ENCODE data around the gene MTCL1.

MTCL1 gene

DNA sequence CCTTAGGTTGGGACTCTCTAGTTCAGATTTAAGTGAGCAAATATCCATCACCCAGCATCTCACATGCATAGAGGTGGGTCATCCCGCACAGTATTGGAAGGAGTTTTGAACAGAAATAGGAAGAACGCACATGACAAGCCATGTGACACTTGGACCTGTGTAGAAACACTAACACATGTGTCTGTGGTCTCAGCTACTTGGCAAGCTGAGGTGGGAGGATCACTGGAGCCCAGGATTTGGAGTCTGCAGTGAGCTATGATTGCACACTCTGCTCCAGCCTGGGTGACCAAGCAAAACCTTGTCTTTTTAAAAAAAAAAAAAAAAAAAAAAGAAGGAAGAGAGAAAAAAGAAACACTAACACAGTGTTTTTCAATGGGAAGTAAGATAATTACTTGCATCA is 5.4 kb upstream of the MTCL1 start:
- no peak for TF ChIP-seq POLR2AphosphoS5 (IDR thresholded peaks at IDR 0.05; ENCODE audit: low read depth, low read length)
- TF ChIP-seq SIN3A (IDR thresholded peaks at IDR 0.05; ENCODE audit: borderline replicate concordance, insufficient read depth, low read length), result no peak
- no peak for TF ChIP-seq FOXP2 (optimal IDR thresholded peaks at IDR 0.05; ENCODE audit: borderline replicate concordance, extremely low read depth, extremely low read length, insufficient read depth)
- TF ChIP-seq, protein P1, sequence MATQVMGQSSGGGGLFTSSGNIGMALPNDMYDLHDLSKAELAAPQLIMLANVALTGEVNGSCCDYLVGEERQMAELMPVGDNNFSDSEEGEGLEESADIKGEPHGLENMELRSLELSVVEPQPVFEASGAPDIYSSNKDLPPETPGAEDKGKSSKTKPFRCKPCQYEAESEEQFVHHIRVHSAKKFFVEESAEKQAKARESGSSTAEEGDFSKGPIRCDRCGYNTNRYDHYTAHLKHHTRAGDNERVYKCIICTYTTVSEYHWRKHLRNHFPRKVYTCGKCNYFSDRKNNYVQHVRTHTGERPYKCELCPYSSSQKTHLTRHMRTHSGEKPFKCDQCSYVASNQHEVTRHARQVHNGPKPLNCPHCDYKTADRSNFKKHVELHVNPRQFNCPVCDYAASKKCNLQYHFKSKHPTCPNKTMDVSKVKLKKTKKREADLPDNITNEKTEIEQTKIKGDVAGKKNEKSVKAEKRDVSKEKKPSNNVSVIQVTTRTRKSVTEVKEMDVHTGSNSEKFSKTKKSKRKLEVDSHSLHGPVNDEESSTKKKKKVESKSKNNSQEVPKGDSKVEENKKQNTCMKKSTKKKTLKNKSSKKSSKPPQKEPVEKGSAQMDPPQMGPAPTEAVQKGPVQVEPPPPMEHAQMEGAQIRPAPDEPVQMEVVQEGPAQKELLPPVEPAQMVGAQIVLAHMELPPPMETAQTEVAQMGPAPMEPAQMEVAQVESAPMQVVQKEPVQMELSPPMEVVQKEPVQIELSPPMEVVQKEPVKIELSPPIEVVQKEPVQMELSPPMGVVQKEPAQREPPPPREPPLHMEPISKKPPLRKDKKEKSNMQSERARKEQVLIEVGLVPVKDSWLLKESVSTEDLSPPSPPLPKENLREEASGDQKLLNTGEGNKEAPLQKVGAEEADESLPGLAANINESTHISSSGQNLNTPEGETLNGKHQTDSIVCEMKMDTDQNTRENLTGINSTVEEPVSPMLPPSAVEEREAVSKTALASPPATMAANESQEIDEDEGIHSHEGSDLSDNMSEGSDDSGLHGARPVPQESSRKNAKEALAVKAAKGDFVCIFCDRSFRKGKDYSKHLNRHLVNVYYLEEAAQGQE (IDR thresholded peaks at IDR 0.05; ENCODE audit: insufficient read depth in 1 of 2, low read depth in 2 of 2, low read length in 2 of 2), result no peak
- TF ChIP-seq TAF1 (IDR thresholded peaks at IDR 0.05; ENCODE audit: borderline replicate concordance, insufficient read depth, low read length), result no peak

DNA sequence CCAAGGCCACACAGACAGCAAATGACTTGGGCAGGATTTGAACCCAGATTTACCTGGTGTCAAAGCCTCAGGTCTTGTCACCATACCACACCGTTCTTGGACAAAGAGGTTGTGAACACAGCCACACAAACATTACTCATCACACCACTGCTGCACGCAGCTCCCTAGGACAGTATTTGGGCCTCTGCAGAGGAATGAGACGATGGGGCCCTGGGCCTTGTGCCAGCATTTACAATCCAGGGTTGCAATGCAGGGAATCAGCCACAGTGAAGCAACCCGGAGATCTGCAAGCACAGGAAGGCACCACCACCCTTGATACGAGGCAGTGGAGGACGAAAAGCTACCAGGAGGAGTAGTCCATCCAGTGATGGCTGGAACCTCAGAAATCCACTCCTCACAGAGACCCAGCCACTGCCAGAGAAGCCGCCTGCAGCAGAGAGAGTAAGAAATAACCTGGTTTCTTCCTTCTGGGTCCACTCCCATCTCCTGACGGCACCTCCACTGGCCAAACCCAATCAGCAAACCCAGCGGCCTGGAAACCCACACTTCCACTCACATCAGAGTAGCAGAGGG is 3.7 kb upstream of the MTCL1 start:
- TF ChIP-seq POLR2AphosphoS5 (IDR thresholded peaks at IDR 0.05; ENCODE audit: low read depth, low read length) (no peak), FOXP2 (optimal IDR thresholded peaks at IDR 0.05; ENCODE audit: borderline replicate concordance, extremely low read depth, extremely low read length, insufficient read depth) (no peak), SIN3A (IDR thresholded peaks at IDR 0.05; ENCODE audit: borderline replicate concordance, insufficient read depth, low read length) (no peak), TAF1 (IDR thresholded peaks at IDR 0.05; ENCODE audit: borderline replicate concordance, insufficient read depth, low read length) (no peak)

DNA sequence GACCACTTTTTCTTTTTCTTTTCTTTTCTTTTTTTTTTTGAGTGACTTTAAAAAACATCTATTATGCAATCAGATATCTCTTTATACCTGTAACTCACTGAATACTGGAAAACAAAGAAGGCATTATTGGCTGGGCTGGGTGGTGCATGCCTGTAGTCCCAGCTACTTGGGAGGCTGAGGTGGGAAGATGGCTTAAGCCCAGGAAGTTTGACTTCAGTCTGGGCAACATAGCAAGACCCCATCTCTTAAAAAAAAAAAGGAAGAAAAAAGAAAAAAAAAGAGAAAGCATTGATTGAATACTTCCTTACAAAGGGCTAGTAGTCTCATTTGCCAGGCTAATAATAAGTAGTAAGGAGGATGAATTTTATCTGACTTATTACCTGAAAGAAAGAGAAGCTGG is 2.7 kb upstream of the MTCL1 start:
- no peak for TF ChIP-seq SIN3A (IDR thresholded peaks at IDR 0.05; ENCODE audit: borderline replicate concordance, insufficient read depth, low read length)
- no peak for TF ChIP-seq FOXP2 (optimal IDR thresholded peaks at IDR 0.05; ENCODE audit: borderline replicate concordance, extremely low read depth, extremely low read length, insufficient read depth)
- TF ChIP-seq, protein P1 (IDR thresholded peaks at IDR 0.05; ENCODE audit: insufficient read depth in 1 of 2, low read depth in 2 of 2, low read length in 2 of 2), result no peak
- no peak for TF ChIP-seq TAF1 (IDR thresholded peaks at IDR 0.05; ENCODE audit: borderline replicate concordance, insufficient read depth, low read length)
- TF ChIP-seq POLR2AphosphoS5 (IDR thresholded peaks at IDR 0.05; ENCODE audit: low read depth, low read length), result no peak

DNA sequence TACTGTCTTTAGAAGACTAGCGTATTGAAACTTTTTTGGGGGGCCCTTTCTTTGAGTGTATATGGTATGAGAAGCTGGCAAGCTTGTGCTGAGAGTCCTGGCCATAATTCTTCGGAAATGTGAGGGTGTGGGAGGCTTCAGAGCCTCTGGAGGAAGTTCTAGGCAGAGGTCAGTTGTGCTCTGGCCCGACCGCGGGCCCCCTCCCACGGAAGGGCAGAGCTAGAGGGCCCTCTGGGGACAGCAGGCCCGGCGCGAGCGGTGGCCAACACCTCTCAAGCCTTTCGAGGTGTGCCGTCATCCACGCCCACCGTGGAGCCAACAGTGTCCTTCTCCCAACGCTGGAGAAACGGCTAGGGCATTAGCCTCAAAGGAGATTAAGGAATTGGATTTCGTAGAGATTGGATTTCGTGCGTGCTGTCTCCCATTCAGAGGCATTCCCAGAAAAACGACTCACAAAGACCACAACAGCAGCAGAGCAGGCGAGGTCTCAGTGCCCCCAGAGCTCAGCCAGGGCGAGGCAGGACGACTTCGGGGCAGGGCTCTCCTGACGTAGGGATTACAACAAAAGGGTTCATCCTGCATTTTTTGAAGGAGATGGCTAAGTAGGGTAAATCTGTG is 2.2 kb upstream of the MTCL1 start:
- TF ChIP-seq FOXP2 (optimal IDR thresholded peaks at IDR 0.05; ENCODE audit: borderline replicate concordance, extremely low read depth, extremely low read length, insufficient read depth), result no peak
- TF ChIP-seq POLR2AphosphoS5 (IDR thresholded peaks at IDR 0.05; ENCODE audit: low read depth, low read length), result no peak
- no peak for TF ChIP-seq SIN3A (IDR thresholded peaks at IDR 0.05; ENCODE audit: borderline replicate concordance, insufficient read depth, low read length)
- TF ChIP-seq, protein P1 (IDR thresholded peaks at IDR 0.05; ENCODE audit: insufficient read depth in 1 of 2, low read depth in 2 of 2, low read length in 2 of 2), result no peak
- TF ChIP-seq TAF1 (IDR thresholded peaks at IDR 0.05; ENCODE audit: borderline replicate concordance, insufficient read depth, low read length), result no peak

DNA sequence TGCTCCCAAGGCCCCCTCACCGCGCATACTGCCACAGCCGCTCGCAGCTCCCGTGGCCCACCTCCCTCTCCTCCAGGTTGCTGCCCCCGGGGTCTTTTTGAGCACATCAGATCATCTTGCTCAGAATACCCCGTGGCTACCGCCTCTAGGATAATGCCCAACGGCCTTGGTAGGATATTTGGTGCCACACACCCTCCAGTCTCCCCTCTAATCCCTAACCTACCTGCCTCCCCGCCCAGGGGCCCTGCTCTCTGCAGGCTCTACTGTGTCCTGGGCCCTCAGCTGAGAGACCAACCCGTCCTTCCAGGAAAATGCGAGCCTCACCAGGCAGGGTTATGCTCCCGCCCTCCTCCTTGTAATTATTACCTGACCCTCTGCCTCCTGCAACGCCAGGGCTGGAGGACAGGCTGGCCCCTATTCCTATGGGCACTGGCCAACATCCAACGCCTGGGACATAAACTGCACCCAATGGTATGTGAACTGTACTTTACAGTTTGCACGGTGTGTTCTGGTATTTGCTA is 1.5 kb upstream of the MTCL1 start:
- TF ChIP-seq POLR2AphosphoS5 (IDR thresholded peaks at IDR 0.05; ENCODE audit: low read depth, low read length), result no peak
- TF ChIP-seq FOXP2 (optimal IDR thresholded peaks at IDR 0.05; ENCODE audit: borderline replicate concordance, extremely low read depth, extremely low read length, insufficient read depth), result no peak
- no peak for TF ChIP-seq SIN3A (IDR thresholded peaks at IDR 0.05; ENCODE audit: borderline replicate concordance, insufficient read depth, low read length)
- TF ChIP-seq, protein P1 (IDR thresholded peaks at IDR 0.05; ENCODE audit: insufficient read depth in 1 of 2, low read depth in 2 of 2, low read length in 2 of 2), result no peak
- TF ChIP-seq TAF1 (IDR thresholded peaks at IDR 0.05; ENCODE audit: borderline replicate concordance, insufficient read depth, low read length), result no peak

Measured in PFSK-1 (cell line).